ENCODE data around the gene C1QTNF5. TPM values are rescaled to one million over a fixed set of nuclear protein-coding genes. Genes with fewer than 3 reads are reported as not detected.
A peak's percentile ranks its signal among the peaks of the same experiment; 100 is the strongest.

Gene C1QTNF5
- total RNA-seq, 1 donor from 2014 or later: 15.1 TPM

GRCh38 chr11:119324189-119324588, 16.5 kb downstream of the C1QTNF5 start:
- DNase-seq: no peak
- ATAC-seq (ENCODE audit: poor library complexity): no peak
- intact Hi-C loops (cut with DNase I): loop anchor here (5.0 to 10.0 kb wide), 2 partner anchors 117 to 179 kb away; partner anchors contain the start of genes ABCG4 and CBL

- intact Hi-C loops (cut with DNase I): loop anchor here (5.0 to 10.0 kb wide), 2 partner anchors 116 to 179 kb away; partner anchors contain the start of genes ABCG4 and CBL
- ATAC-seq (ENCODE audit: poor library complexity): peak; percentile 24
- peak; percentile 78 for DNase-seq
Measured at GRCh38 chr11:119323532-119324033, 17.1 kb downstream of the C1QTNF5 start.

GRCh38 chr11:119322921-119323531, 17.7 kb downstream of the C1QTNF5 start:
- intact Hi-C loops (cut with DNase I): loop anchor here (5.0 to 10.0 kb wide), 2 partner anchors 116 to 178 kb away; partner anchors contain the start of genes ABCG4 and CBL
- ATAC-seq (ENCODE audit: poor library complexity): no peak
- no peak for DNase-seq

GRCh38 chr11:119322360-119322739, 18.3 kb downstream of the C1QTNF5 start:
- ATAC-seq (ENCODE audit: poor library complexity) (no peak), DNase-seq (no peak)
- intact Hi-C loops (cut with DNase I): loop anchor here (5.0 to 10.0 kb wide), 2 partner anchors 115 to 178 kb away; partner anchors contain the start of genes ABCG4 and CBL

GRCh38 chr11:119320776-119321524, 19.7 kb downstream of the C1QTNF5 start:
- peak; percentile 45 for ATAC-seq (ENCODE audit: poor library complexity)
- intact Hi-C loops (cut with DNase I): loop anchor here (5.0 to 10.0 kb wide), 2 partner anchors 114 to 176 kb away; partner anchors contain the start of genes ABCG4 and CBL
- peak; percentile 79 for DNase-seq

GRCh38 chr11:119320240-119320775, 20.4 kb downstream of the C1QTNF5 start:
- ATAC-seq (ENCODE audit: poor library complexity): no peak
- intact Hi-C loops (cut with DNase I): loop anchor here (5.0 to 10.0 kb wide), 2 partner anchors 113 to 176 kb away; partner anchors contain the start of genes ABCG4 and CBL
- no peak for DNase-seq

GRCh38 chr11:119319700-119320239, 20.9 kb downstream of the C1QTNF5 start:
- ATAC-seq (ENCODE audit: poor library complexity): no peak
- DNase-seq: no peak
- intact Hi-C loops (cut with DNase I): loop anchor here (5.0 to 10.0 kb wide), 2 partner anchors 112 to 175 kb away; partner anchors contain the start of genes ABCG4 and CBL

- intact Hi-C loops (cut with DNase I): no loop called here
- no peak for DNase-seq
- no peak for ATAC-seq (ENCODE audit: poor library complexity)
Measured at GRCh38 chr11:119319136-119319699, 21.5 kb downstream of the C1QTNF5 start.

GRCh38 chr11:119318240-119319135, 22.2 kb downstream of the C1QTNF5 start:
- DNase-seq: no peak
- intact Hi-C loops (cut with DNase I): no loop called here
- no peak for ATAC-seq (ENCODE audit: poor library complexity)

- ATAC-seq (ENCODE audit: poor library complexity) (no peak), DNase-seq (no peak)
- intact Hi-C loops (cut with DNase I): no loop called here
Measured at GRCh38 chr11:119317592-119318239, 23.0 kb downstream of the C1QTNF5 start.

GRCh38 chr11:119316729-119317591, 23.7 kb downstream of the C1QTNF5 start, which contains the start of gene MCAM:
Gene MCAM (minus strand): TSS chr11:119317130. CDS start chr11:119317101, 29 bp downstream.
- peak; percentile 38 for ATAC-seq (ENCODE audit: poor library complexity)
- no peak for DNase-seq
- intact Hi-C loops (cut with DNase I): no loop called here

- DNase-seq: peak; percentile 83
- ATAC-seq (ENCODE audit: poor library complexity): peak; percentile 38
Measured at GRCh38 chr11:119316016-119316728, 24.5 kb downstream of the C1QTNF5 start.

GRCh38 chr11:119315131-119316015, 25.3 kb downstream of the C1QTNF5 start:
- no peak for DNase-seq
- intact Hi-C loops (cut with DNase I): no loop called here
- ATAC-seq (ENCODE audit: poor library complexity): peak; percentile 44

More at GRCh38 chr11:119316016-119316728, 24.5 kb downstream of the C1QTNF5 start:
- intact Hi-C loops (cut with DNase I): no loop called here

- intact Hi-C loops (cut with DNase I): no loop called here
- DNase-seq (no peak), ATAC-seq (ENCODE audit: poor library complexity) (no peak)
Measured at GRCh38 chr11:119314726-119315125, 26.0 kb downstream of the C1QTNF5 start.

- DNase-seq (no peak), ATAC-seq (ENCODE audit: poor library complexity) (no peak)
- intact Hi-C loops (cut with DNase I): no loop called here
Measured at GRCh38 chr11:119310682-119311052, 30.0 kb downstream of the C1QTNF5 start.
